OCI-LY1 (cell line): Measurements from ENCODE around the gene KIF19.

ENCODE experiments used
- H2AFZ ChIP-seq: fragments of 200-600 bp; sonication (generic), shearing (Covaris generic); 2 replicates; pipeline ENCODE4 v1.6.0; 2014; ENCODE audit warnings: antibody characterized with exemption, mild to moderate bottlenecking, low read length
- H3F3A ChIP-seq: fragments of 200-600 bp; sonication (generic), shearing (Covaris generic); 2 replicates; pipeline ENCODE4 v1.6.0; 2014; ENCODE audit warnings: mild to moderate bottlenecking, antibody characterized with exemption, low read length, moderate library complexity; ENCODE audit not compliant: insufficient read depth
- H3K27ac ChIP-seq: fragments of 200-600 bp; sonication (generic); 2 replicates; pipeline ENCODE4 v1.5.1; 2014; ENCODE audit warnings: low read length, mixed run types, mild to moderate bottlenecking, low read depth; ENCODE audit not compliant: poor library complexity, severe bottlenecking
- H3K27me3 ChIP-seq: fragments of 200-600 bp; sonication (generic); 2 replicates; pipeline ENCODE4 v1.6.0; 2014; ENCODE audit warnings: antibody characterized with exemption, mild to moderate bottlenecking, low read length, moderate library complexity; ENCODE audit not compliant: insufficient read depth
- H3K36me3 ChIP-seq: fragments of 200-600 bp; sonication (generic); 2 replicates; pipeline ENCODE4 v1.6.1; 2014; ENCODE audit warnings: mild to moderate bottlenecking, antibody characterized with exemption, low read length, moderate library complexity, mixed read lengths; ENCODE audit not compliant: insufficient read depth
- H3K4me1 ChIP-seq: fragments of 200-600 bp; sonication (generic); 2 replicates; pipeline ENCODE4 v1.5.1; 2014; ENCODE audit warnings: mild to moderate bottlenecking, low read length, moderate library complexity; ENCODE audit not compliant: insufficient read depth, severe bottlenecking
- H3K4me2 ChIP-seq: fragments of 200-600 bp; sonication (generic), shearing (Covaris generic); 2 replicates; pipeline ENCODE4 v1.6.1; 2014; ENCODE audit warnings: low read length
- H3K4me3 ChIP-seq: fragments of 200-600 bp; sonication (generic); 2 replicates; pipeline ENCODE4 v1.5.1; 2014; ENCODE audit warnings: low read length, low read depth, mild to moderate bottlenecking, mixed read lengths; ENCODE audit not compliant: poor library complexity, severe bottlenecking
- H3K79me2 ChIP-seq: fragments of 200-600 bp; shearing (Covaris generic); 2 replicates; pipeline ENCODE4 v1.6.1; 2016; ENCODE audit warnings: mixed run types, low read length, mixed read lengths; ENCODE audit not compliant: insufficient read depth
- H3K9ac ChIP-seq: fragments of 200-600 bp; sonication (generic), shearing (Covaris generic); 2 replicates; pipeline ENCODE4 v1.6.1; 2014; ENCODE audit warnings: mild to moderate bottlenecking, low read length, mixed read lengths
- H3K9me2 ChIP-seq: fragments of 200-600 bp; sonication (generic), shearing (Covaris generic); 2 replicates; pipeline ENCODE4 v1.6.1; 2014; ENCODE audit warnings: low read depth, mild to moderate bottlenecking, low read length, mixed read lengths
- H3K9me3 ChIP-seq: fragments of 200-600 bp; shearing (Covaris generic); 2 replicates; pipeline ENCODE4 v1.6.1; 2014; ENCODE audit warnings: low read length, mixed read lengths
- H4K20me1 ChIP-seq: fragments of 200-600 bp; sonication (generic), shearing (Covaris generic); 2 replicates; pipeline ENCODE4 v1.6.0; 2016; ENCODE audit warnings: mild to moderate bottlenecking, low read length; ENCODE audit not compliant: insufficient read depth
- CTCF ChIP-seq: fragments of 200-600 bp; sonication (generic), shearing (Covaris generic); IDR thresholded peaks from 2 replicates; pipeline ENCODE4 v1.5.1; 2017; ENCODE audit warnings: mild to moderate bottlenecking, antibody characterized with exemption, low read length, moderate library complexity, mixed read lengths
- EZH2 ChIP-seq: fragments of 200-600 bp; sonication (generic), shearing (Covaris generic); IDR thresholded peaks from 2 replicates; pipeline ENCODE4 v1.8.0; 2017; ENCODE audit warnings: borderline replicate concordance, mixed run types, mild to moderate bottlenecking, antibody characterized with exemption, low read length, moderate library complexity, mixed read lengths

Gene KIF19

GRCh38 chr17:74354561-74354960 is 28.5 kb downstream of the KIF19 start:
- Histone ChIP-seq H3K27ac (no peak overlapping the region), H3K4me3 (no peak overlapping the region), H3K4me1 (no peaks in the 10 kb centered on the region), H3K27me3 (no peaks in the 10 kb centered on the region), H3K4me2 (no peak overlapping the region), H4K20me1 (no peaks in the 10 kb centered on the region), H3K9me3 (no peaks in the 10 kb centered on the region), H2AFZ (no peak overlapping the region), H3F3A (no peaks in the 10 kb centered on the region), H3K79me2 (no peaks in the 10 kb centered on the region), H3K36me3 (no peaks in the 10 kb centered on the region), H3K9me2 (no peaks in the 10 kb centered on the region), H3K9ac (no peak overlapping the region)
- TF ChIP-seq CTCF (no peak), EZH2 (no peak)

DNA sequence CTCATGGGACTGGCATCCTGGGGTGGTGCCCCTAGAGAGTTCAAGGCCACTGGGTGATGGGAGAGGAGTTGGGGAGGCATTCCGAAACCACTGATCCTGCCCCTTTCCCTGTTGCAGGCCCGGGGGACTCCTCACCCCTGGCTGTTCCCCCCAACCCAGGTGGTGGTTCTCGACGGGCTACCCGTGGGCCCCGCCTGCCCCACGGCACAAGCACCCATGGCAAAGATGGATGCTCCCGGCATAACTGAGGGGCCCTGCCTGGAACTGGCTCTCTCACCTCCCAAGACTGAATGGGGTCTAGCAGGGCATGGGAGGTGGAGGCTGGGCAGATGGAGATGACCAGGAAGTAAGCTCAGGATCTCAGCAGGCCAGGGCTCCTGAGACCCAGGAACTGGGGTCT is 29.0 kb downstream of the KIF19 start:
- Histone ChIP-seq H2AFZ (no peak overlapping the region), H4K20me1 (no peaks in the 10 kb centered on the region), H3K79me2 (no peaks in the 10 kb centered on the region), H3K9me2 (no peaks in the 10 kb centered on the region), H3K36me3 (no peaks in the 10 kb centered on the region), H3F3A (no peaks in the 10 kb centered on the region), H3K27me3 (no peaks in the 10 kb centered on the region), H3K27ac (no peak overlapping the region), H3K9me3 (no peaks in the 10 kb centered on the region), H3K9ac (no peak overlapping the region), H3K4me1 (no peaks in the 10 kb centered on the region), H3K4me3 (no peak overlapping the region), H3K4me2 (no peak overlapping the region)
- TF ChIP-seq EZH2 (no peak), CTCF (no peak)

- Histone ChIP-seq H3K79me2 (no peaks in the 10 kb centered on the region), H3K4me1 (no peaks in the 10 kb centered on the region), H3K9me3 (no peaks in the 10 kb centered on the region), H3F3A (no peaks in the 10 kb centered on the region), H3K4me3 (no peak overlapping the region), H3K36me3 (no peaks in the 10 kb centered on the region), H3K9ac (no peak overlapping the region), H3K9me2 (no peaks in the 10 kb centered on the region), H3K27ac (no peak overlapping the region), H4K20me1 (no peaks in the 10 kb centered on the region), H3K4me2 (no peak overlapping the region), H2AFZ (no peak overlapping the region), H3K27me3 (no peaks in the 10 kb centered on the region)
- no peak for TF ChIP-seq EZH2
- no peak for TF ChIP-seq CTCF
Measured at GRCh38 chr17:74356646-74357465, 30.8 kb downstream of the KIF19 start.
